HepG2 (cell line): ENCODE results near the gene VRK3. TPM values are rescaled to one million over a fixed set of nuclear protein-coding genes. Genes with fewer than 3 reads are reported as not detected.

Source experiments
- ARNT ChIP-seq: fragments of 450-650 bp; IDR thresholded peaks from 2 replicates; pipeline ENCODE4 v1.6.1; 2017
- DMAP1 ChIP-seq: IDR thresholded peaks from 2 replicates; pipeline ENCODE4 v1.6.1; 2016
- EED ChIP-seq: sonication (generic); formaldehyde crosslinking; IDR thresholded peaks from 2 replicates; pipeline ENCODE4 v1.5.0; 2020; ENCODE audit warnings: mild to moderate bottlenecking, missing genetic modification reagents
- HDAC1 ChIP-seq: sonication (generic); formaldehyde crosslinking; IDR thresholded peaks from 2 replicates; pipeline ENCODE4 v1.5.1; 2020; ENCODE audit warnings: mild to moderate bottlenecking, missing genetic modification reagents
- IKZF1 ChIP-seq: fragments of 450-650 bp; IDR thresholded peaks from 2 replicates; pipeline ENCODE4 v1.7.1; 2016
- ISL2 ChIP-seq: sonication (generic); formaldehyde crosslinking; IDR thresholded peaks from 2 replicates; pipeline ENCODE4 v1.5.0; 2020; ENCODE audit warnings: missing genetic modification reagents
- KAT2B ChIP-seq: fragments of 150-350 bp; IDR thresholded peaks from 2 replicates; pipeline ENCODE4 v1.6.1; 2014; ENCODE audit warnings: low read depth, low read length, borderline replicate concordance
- KDM1A ChIP-seq: IDR thresholded peaks from 2 replicates; pipeline ENCODE4 v1.6.1; 2016; ENCODE audit warnings: missing compliant biosample characterization
- KDM4B ChIP-seq: sonication (generic); formaldehyde crosslinking; IDR thresholded peaks from 2 replicates; pipeline ENCODE4 v1.4.0; 2020; ENCODE audit warnings: missing genetic modification reagents
- MTA3 ChIP-seq: sonication (generic); formaldehyde crosslinking; IDR thresholded peaks from 2 replicates; pipeline ENCODE4 v1.4.0; 2020; ENCODE audit warnings: missing genetic modification reagents
- NONO ChIP-seq, 2 experiments: fragments of 450-650 bp in 1 of 2; sonication (generic) in 1 of 2; formaldehyde crosslinking in 1 of 2; IDR thresholded peaks in 1 of 2; conservative IDR thresholded peaks in 1 of 2; 2 replicates each; pipeline versions ENCODE4 v1.6.1 to v1.8.0; 2017 to 2022; ENCODE audit warnings: mild to moderate bottlenecking in 1 of 2, missing genetic modification reagents in 1 of 2, moderate library complexity in 1 of 2
- POLR2AphosphoS5 ChIP-seq: IDR thresholded peaks from 2 replicates; pipeline ENCODE4 v1.6.1; 2012; ENCODE audit warnings: low read depth, low read length
- SALL1 ChIP-seq: sonication (generic); formaldehyde crosslinking; IDR thresholded peaks from 2 replicates; pipeline ENCODE4 v1.8.0; 2022; ENCODE audit warnings: mild to moderate bottlenecking, missing genetic modification reagents
- SMARCE1 ChIP-seq: fragments of 450-650 bp; IDR thresholded peaks from 2 replicates; pipeline ENCODE4 v1.6.1; 2017; ENCODE audit warnings: borderline replicate concordance
- SSRP1 ChIP-seq: IDR thresholded peaks from 2 replicates; pipeline ENCODE4 v1.6.1; 2016; ENCODE audit warnings: control low read depth
- ZBTB8A ChIP-seq: sonication (generic); formaldehyde crosslinking; IDR thresholded peaks from 2 replicates; pipeline ENCODE4 v1.4.0; 2020; ENCODE audit warnings: mild to moderate bottlenecking, low read depth, missing genetic modification reagents, borderline replicate concordance
- ZC3H4 ChIP-seq: sonication (generic); formaldehyde crosslinking; IDR thresholded peaks from 2 replicates; pipeline ENCODE4 v1.4.0; 2020; ENCODE audit warnings: missing genetic modification reagents, borderline replicate concordance
- ZNF101 ChIP-seq: sonication (generic); formaldehyde crosslinking; IDR thresholded peaks from 2 replicates; pipeline ENCODE4 v1.4.0; 2020; ENCODE audit warnings: mild to moderate bottlenecking, low read depth, missing genetic modification reagents, borderline replicate concordance
- ZNF138 ChIP-seq: sonication (generic); formaldehyde crosslinking; IDR thresholded peaks from 2 replicates; pipeline ENCODE4 v1.5.0; 2020; ENCODE audit warnings: mild to moderate bottlenecking, low read depth, missing genetic modification reagents
- ZNF496 ChIP-seq: sonication (generic); formaldehyde crosslinking; IDR thresholded peaks from 2 replicates; pipeline ENCODE4 v1.8.1; 2023; ENCODE audit warnings: mild to moderate bottlenecking, moderate library complexity, missing genetic modification reagents; ENCODE audit not compliant: insufficient replicate concordance
- ZNF530 ChIP-seq: sonication (generic); formaldehyde crosslinking; IDR thresholded peaks from 2 replicates; pipeline ENCODE4 v1.5.0; 2020; ENCODE audit warnings: low read depth, mild to moderate bottlenecking, missing genetic modification reagents
- ZNF605 ChIP-seq: sonication (generic); formaldehyde crosslinking; IDR thresholded peaks from 2 replicates; pipeline ENCODE4 v1.8.0; 2022; ENCODE audit warnings: mild to moderate bottlenecking, missing genetic modification reagents
- ZNF607 ChIP-seq: sonication (generic); formaldehyde crosslinking; IDR thresholded peaks from 2 replicates; pipeline ENCODE4 v1.5.1; 2020; ENCODE audit warnings: missing genetic modification reagents, mild to moderate bottlenecking, borderline replicate concordance
- ZNF614 ChIP-seq: IDR thresholded peaks from 2 replicates; pipeline ENCODE4 v1.6.1; 2018; ENCODE audit warnings: missing biosample characterization, missing genetic modification reagents, inconsistent platforms, borderline replicate concordance
- ZNF766 ChIP-seq: sonication (generic); formaldehyde crosslinking; IDR thresholded peaks from 2 replicates; pipeline ENCODE4 v1.5.0; 2020; ENCODE audit warnings: missing genetic modification reagents, borderline replicate concordance
- ZNF781 ChIP-seq: sonication (generic); formaldehyde crosslinking; IDR thresholded peaks from 2 replicates; pipeline ENCODE4 v1.5.1; 2020; ENCODE audit warnings: borderline replicate concordance, mild to moderate bottlenecking, missing genetic modification reagents; ENCODE audit errors: not compliant biosample characterization
- polyA plus RNA-seq, 8 experiments: library from polyadenylated mRNA; depleted of rRNA in 3 of 8; stranded (reverse) in 7 of 8; unstranded in 1 of 8; fragments of >200 nt; fragmentation: Illumina TruSeq in 4 of 8; extraction: Trizol in 4 of 8; gene quantifications; 2 replicates each; pipeline versions ENCODE4 v1.2.1 to v1.2.3, GENCODE V29; 2011 to 2016; ENCODE audit warnings: low read depth in 4 of 8, missing spikeins in 1 of 8, mixed read lengths in 1 of 8; ENCODE audit not compliant: insufficient read depth in 1 of 8
- total RNA-seq, 5 experiments: library from RNA; depleted of rRNA; stranded (reverse); fragments of >200 nt; fragmentation: Illumina TruSeq; extraction: Trizol; gene quantifications; 2 replicates each; pipeline ENCODE4 v1.2.3, GENCODE V29; 2016; ENCODE audit warnings: low read depth in 1 of 5
- TF ChIP-seq, protein P1 (sequence below): sonication (generic); formaldehyde crosslinking; IDR thresholded peaks from 2 replicates; pipeline ENCODE4 v1.4.0; 2020; ENCODE audit warnings: mild to moderate bottlenecking, missing genetic modification reagents
- TF ChIP-seq, protein P2 (sequence below): sonication (generic); formaldehyde crosslinking; IDR thresholded peaks from 2 replicates; pipeline ENCODE4 v1.5.0; 2020; ENCODE audit warnings: missing genetic modification reagents
- TF ChIP-seq, protein P3 (sequence below): sonication (generic); formaldehyde crosslinking; IDR thresholded peaks from 2 replicates; pipeline ENCODE4 v1.5.1; 2020; ENCODE audit warnings: mild to moderate bottlenecking, moderate library complexity, missing genetic modification reagents
- TF ChIP-seq, protein P4 (sequence below): sonication (generic); formaldehyde crosslinking; IDR thresholded peaks from 2 replicates; pipeline ENCODE4 v1.4.0; 2020; ENCODE audit warnings: missing genetic modification reagents, borderline replicate concordance

Gene VRK3
- total and polyA plus RNA-seq, 2 of the 13 experiments (the other 11 are each of a cell fraction or from before 2014, with no cell fraction given) = 23.8 to 28.3 TPM

DNA sequence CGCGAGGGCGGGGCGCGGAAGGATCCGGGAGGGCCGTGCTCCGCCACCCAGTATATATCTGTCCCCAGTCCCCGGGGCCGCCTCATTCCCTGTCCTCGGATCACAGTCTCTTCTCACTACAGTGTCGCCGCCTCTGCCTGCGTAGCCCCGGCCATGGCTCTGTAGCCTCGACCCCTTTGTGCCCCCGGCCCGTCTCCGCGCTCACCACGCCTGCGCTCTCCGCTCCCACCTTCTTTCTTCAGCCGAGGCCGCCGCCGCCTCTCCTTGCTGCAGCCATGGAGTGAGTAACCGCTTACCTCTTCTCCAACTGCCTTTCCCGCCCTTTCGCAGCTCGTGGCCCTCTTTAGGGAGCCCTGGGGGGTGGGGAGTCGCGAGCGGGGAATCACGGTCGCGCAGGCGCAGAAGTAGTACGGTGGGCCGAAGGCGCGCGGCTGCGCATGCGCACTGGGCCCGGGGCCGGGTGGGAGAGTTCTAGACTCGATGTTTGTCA, 96.0 kb downstream of the VRK3 start, which contains the start of the genes ATF5 and NUP62 (continued):
- TF ChIP-seq ZNF607 = peak; percentile 96
- no peak for TF ChIP-seq KAT2B
- TF ChIP-seq, protein P1, sequence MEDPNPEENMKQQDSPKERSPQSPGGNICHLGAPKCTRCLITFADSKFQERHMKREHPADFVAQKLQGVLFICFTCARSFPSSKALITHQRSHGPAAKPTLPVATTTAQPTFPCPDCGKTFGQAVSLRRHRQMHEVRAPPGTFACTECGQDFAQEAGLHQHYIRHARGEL (CRISPR knock-in tag) = 0 out of 2 replicates have a peak, but pooled peaks have one; percentile 21
- peak; percentile 97 for TF ChIP-seq ZNF766 (CRISPR knock-in tag)
- TF ChIP-seq ZBTB8A = peak; percentile 73; the same call in 1 of the 2 replicates
- TF ChIP-seq ZNF614 = 0 out of 2 replicates have a peak, but pooled peaks have one; percentile 45
- no peak for TF ChIP-seq MTA3 (CRISPR knock-in tag)
- TF ChIP-seq ZNF530 = no peak; the same call in 1 of the 2 replicates
- peak; percentile 24; the same call in 1 of the 2 replicates for TF ChIP-seq ZC3H4
- TF ChIP-seq IKZF1 = no peak
- no peak for TF ChIP-seq SSRP1 (CRISPR knock-in tag)
- TF ChIP-seq, protein P2, sequence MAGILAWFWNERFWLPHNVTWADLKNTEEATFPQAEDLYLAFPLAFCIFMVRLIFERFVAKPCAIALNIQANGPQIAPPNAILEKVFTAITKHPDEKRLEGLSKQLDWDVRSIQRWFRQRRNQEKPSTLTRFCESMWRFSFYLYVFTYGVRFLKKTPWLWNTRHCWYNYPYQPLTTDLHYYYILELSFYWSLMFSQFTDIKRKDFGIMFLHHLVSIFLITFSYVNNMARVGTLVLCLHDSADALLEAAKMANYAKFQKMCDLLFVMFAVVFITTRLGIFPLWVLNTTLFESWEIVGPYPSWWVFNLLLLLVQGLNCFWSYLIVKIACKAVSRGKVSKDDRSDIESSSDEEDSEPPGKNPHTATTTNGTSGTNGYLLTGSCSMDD = no peak
- no peak for TF ChIP-seq SMARCE1
- TF ChIP-seq POLR2AphosphoS5 = no peak
- TF ChIP-seq ZNF496 = no peak
- no peak; the same call in 1 of the 2 replicates for TF ChIP-seq ZNF101
- TF ChIP-seq ZNF605 (CRISPR knock-in tag) = peak; percentile 94; the same call in 1 of the 2 replicates
- TF ChIP-seq SALL1 = peak; percentile 80
- peak; percentile 93; the same call in 1 of the 2 replicates for TF ChIP-seq DMAP1
- TF ChIP-seq ZNF781 = peak; percentile 91
- TF ChIP-seq ARNT = no peak
- TF ChIP-seq KDM1A = no peak
- TF ChIP-seq KDM4B (CRISPR knock-in tag) = no peak; the same call in 1 of the 2 replicates
- no peak; the same call in 1 of the 2 replicates for TF ChIP-seq ZNF138 (CRISPR knock-in tag)
- peak; percentile 75 for TF ChIP-seq ISL2 (CRISPR knock-in tag)
- TF ChIP-seq, protein P3, sequence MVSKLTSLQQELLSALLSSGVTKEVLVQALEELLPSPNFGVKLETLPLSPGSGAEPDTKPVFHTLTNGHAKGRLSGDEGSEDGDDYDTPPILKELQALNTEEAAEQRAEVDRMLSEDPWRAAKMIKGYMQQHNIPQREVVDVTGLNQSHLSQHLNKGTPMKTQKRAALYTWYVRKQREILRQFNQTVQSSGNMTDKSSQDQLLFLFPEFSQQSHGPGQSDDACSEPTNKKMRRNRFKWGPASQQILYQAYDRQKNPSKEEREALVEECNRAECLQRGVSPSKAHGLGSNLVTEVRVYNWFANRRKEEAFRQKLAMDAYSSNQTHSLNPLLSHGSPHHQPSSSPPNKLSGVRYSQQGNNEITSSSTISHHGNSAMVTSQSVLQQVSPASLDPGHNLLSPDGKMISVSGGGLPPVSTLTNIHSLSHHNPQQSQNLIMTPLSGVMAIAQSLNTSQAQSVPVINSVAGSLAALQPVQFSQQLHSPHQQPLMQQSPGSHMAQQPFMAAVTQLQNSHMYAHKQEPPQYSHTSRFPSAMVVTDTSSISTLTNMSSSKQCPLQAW = peak; percentile 81
- TF ChIP-seq HDAC1 = peak; percentile 86
- no peak for TF ChIP-seq NONO (IDR thresholded peaks at IDR 0.05)
- TF ChIP-seq NONO (CRISPR knock-in tag; conservative IDR thresholded peaks at IDR 0.05) = peak; percentile 39
- TF ChIP-seq, protein P4, sequence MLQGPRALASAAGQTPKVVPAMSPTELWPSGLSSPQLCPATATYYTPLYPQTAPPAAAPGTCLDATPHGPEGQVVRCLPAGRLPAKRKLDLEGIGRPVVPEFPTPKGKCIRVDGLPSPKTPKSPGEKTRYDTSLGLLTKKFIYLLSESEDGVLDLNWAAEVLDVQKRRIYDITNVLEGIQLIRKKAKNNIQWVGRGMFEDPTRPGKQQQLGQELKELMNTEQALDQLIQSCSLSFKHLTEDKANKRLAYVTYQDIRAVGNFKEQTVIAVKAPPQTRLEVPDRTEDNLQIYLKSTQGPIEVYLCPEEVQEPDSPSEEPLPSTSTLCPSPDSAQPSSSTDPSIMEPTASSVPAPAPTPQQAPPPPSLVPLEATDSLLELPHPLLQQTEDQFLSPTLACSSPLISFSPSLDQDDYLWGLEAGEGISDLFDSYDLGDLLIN = no peak
- TF ChIP-seq EED (CRISPR knock-in tag) = no peak
